Lung (tissue), 12 donors: Measurements from ENCODE around the gene GET3. TPM values are rescaled to one million over a fixed set of nuclear protein-coding genes. Genes with fewer than 3 reads are reported as not detected.
"Not testable (repeated sequence)": the region's sequence is repeated elsewhere in the genome, so short reads cannot be mapped to it uniquely, and the experiment has no call there.

Experiments
- ATAC-seq: fragments of 200-7000 bp; cut with Tn5 transposase; one replicate; pipeline ENCODE4 v1.9.1; 2020; ENCODE audit warnings: moderate number of reproducible peaks; ENCODE audit not compliant: insufficient read depth, low FRiP score
- DNase-seq, 3 donors: peaks; one replicate each; pipeline ENCODE4 v3.0.0-alpha.2; 2013 to 2017
- H3K27ac ChIP-seq, 2 donors: one replicate each; pipeline ENCODE4 v1.5.1; 2013; ENCODE audit warnings: mild to moderate bottlenecking in 2 of 2, moderate library complexity in 2 of 2, control low read depth in 1 of 2, inconsistent platforms in 1 of 2, low read depth in 1 of 2, low read length in 1 of 2
- H3K27me3 ChIP-seq, 3 donors: one replicate each; pipeline ENCODE4 v1.5.1; 2013; ENCODE audit warnings: low read length in 2 of 3; ENCODE audit not compliant: control insufficient read depth in 3 of 3, insufficient read depth in 3 of 3
- H3K36me3 ChIP-seq, 4 donors: one replicate each; pipeline ENCODE4 v1.5.1; 2013; ENCODE audit warnings: low read length in 4 of 4, mild to moderate bottlenecking in 1 of 4, moderate library complexity in 1 of 4; ENCODE audit not compliant: control insufficient read depth in 4 of 4, insufficient read depth in 4 of 4
- H3K4me1 ChIP-seq, 5 donors: one replicate each; pipeline ENCODE4 v1.5.1; 2013; ENCODE audit warnings: low read length in 5 of 5, mild to moderate bottlenecking in 2 of 5, moderate library complexity in 1 of 5; ENCODE audit not compliant: control insufficient read depth in 5 of 5, insufficient read depth in 5 of 5
- H3K4me3 ChIP-seq: one replicate; pipeline ENCODE4 v1.5.1; 2013; ENCODE audit warnings: mild to moderate bottlenecking, control low read depth, moderate library complexity
- H3K9ac ChIP-seq, 2 donors: one replicate each; pipeline ENCODE4 v1.5.1; 2013; ENCODE audit warnings: low read length in 2 of 2, control low read depth in 1 of 2; ENCODE audit not compliant: insufficient read depth in 1 of 2
- H3K9me3 ChIP-seq, 4 donors: one replicate each; pipeline ENCODE4 v1.5.1; 2013; ENCODE audit warnings: low read length in 3 of 4, mild to moderate bottlenecking in 1 of 4, moderate library complexity in 1 of 4; ENCODE audit not compliant: control insufficient read depth in 4 of 4, insufficient read depth in 3 of 4
- WGBS, 2 donors: extraction: QIAGEN DNeasy Blood & Tissue Kit; methylation state at CpG; one replicate each; pipeline ENCODE4 v1.1.7; 2013; 5-methylcytosine and 5-hydroxymethylcytosine counted together
- polyA plus RNA-seq, 2 donors: library from polyadenylated mRNA; stranded (reverse); fragments of 200-250 nt; gene quantifications; one replicate each; pipeline ENCODE4 v1.2.1, GENCODE V29; 2013
- total RNA-seq, 2 donors: library from RNA; depleted of rRNA in 1 of 2; stranded (reverse); fragments of >200 nt in 1 of 2; gene quantifications; one replicate each; pipeline ENCODE4 v1.2.1, GENCODE V29; 2014 to 2021
- TF ChIP-seq, protein P1 (sequence below): IDR thresholded peaks from 2 replicates; pipeline ENCODE4 v1.5.1; 2012; ENCODE audit warnings: mild to moderate bottlenecking; ENCODE audit errors: control extremely low read depth, extremely low read depth
- donor health status: control.
- donor health status: control.
- donor health status: Bipolar disorder and iron deficiency.
- donor health status: healthy.
- donor health status: DM: yes; HTN: yes; CAD: no.

Gene GET3
- total and polyA plus RNA-seq, 4 donors, result 33.4 to 112 (median 76.9) TPM

DNA sequence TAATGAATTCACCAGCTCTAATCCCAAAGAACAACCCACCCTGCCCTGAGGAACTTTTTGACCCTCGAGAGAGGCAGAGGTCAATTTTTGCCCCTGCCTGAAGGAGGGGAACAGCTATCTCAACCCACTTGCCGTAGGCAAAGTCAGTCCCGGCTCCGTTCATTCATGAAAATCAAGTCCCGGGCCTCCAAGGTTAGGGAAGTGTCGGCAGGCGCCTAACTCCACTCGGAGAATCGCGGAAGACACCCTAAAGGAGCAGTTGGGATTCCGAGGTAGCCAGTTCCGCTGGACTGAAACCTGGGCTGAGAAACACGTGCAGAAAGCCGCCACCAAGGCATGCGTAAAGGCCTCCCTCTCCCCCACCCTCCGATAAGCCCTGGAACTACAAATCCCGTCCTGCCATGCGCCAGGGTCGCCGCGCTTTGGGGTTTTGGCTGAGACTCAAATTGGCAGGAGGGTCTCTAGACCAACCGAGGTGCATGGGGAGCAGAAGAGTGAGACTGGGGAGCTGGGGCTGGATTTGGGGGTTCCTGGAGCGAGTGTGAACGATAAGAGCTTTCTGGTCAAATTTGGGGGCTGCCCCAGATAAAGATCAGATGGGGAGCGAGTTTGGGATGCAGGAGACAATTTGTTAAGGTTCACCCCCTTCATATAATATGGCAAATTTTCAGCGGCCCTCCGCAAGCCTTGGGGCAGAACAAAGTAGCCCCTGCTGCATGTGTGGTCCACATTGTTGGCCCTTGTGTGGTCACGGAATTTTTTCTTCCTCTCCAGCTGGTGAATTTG lies 13.5 kb upstream of the GET3 start, which contains the start of gene TNPO2:
TSS of gene TNPO2 (minus strand) at position 292 of the 786 bp plus-strand sequence. CDS start 2,955 bp downstream, outside the sequence.
- Histone ChIP-seq H3K27ac (peak within 1 kb of the TSS; percentile 37 to 82), H3K9me3 (no peaks in the 10 kb centered on the region), H3K36me3 (peaks cover 0 to 7% (median 5%) of the 10 kb centered on the region in 4 donors), H3K4me1 (peaks cover 0 to 25% (median 10%) of the 10 kb centered on the region in 5 donors), H3K27me3 (no peaks in the 10 kb centered on the region), H3K4me3 (peak within 1 kb of the TSS; percentile 35), H3K9ac (peak within 1 kb of the TSS; percentile 57 to 61)
- peak; percentile 28 for ATAC-seq
- DNase-seq, result peak; percentile 80 to 84 (median 82)
- WGBS, 2 donors, result 3 to 6% methylated on average over 28 of the region's 28 CpGs
- TF ChIP-seq, protein P1, sequence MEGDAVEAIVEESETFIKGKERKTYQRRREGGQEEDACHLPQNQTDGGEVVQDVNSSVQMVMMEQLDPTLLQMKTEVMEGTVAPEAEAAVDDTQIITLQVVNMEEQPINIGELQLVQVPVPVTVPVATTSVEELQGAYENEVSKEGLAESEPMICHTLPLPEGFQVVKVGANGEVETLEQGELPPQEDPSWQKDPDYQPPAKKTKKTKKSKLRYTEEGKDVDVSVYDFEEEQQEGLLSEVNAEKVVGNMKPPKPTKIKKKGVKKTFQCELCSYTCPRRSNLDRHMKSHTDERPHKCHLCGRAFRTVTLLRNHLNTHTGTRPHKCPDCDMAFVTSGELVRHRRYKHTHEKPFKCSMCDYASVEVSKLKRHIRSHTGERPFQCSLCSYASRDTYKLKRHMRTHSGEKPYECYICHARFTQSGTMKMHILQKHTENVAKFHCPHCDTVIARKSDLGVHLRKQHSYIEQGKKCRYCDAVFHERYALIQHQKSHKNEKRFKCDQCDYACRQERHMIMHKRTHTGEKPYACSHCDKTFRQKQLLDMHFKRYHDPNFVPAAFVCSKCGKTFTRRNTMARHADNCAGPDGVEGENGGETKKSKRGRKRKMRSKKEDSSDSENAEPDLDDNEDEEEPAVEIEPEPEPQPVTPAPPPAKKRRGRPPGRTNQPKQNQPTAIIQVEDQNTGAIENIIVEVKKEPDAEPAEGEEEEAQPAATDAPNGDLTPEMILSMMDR, result no peak

DNA sequence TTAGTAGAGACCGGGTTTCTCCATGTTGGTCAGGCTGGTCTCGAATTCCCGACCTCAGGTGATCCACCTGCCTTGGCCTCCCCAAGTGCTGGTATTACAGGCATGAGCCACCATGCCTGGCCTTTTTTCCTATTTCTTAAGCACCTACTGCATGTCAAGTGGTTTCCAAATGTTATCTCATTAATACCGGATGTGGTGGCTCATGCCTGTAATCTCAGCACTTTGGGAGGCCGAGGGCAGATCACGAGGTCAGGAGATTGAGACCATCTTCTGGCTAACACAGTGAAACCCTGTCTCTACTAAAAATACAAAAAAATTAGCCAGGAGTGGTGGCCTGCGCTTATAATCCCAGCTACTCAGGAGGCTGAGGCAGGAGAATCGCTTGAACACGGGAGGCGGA lies 11.7 kb upstream of the GET3 start:
- not testable (repeated sequence) for H3K9ac ChIP-seq, H3K4me3 ChIP-seq

DNA sequence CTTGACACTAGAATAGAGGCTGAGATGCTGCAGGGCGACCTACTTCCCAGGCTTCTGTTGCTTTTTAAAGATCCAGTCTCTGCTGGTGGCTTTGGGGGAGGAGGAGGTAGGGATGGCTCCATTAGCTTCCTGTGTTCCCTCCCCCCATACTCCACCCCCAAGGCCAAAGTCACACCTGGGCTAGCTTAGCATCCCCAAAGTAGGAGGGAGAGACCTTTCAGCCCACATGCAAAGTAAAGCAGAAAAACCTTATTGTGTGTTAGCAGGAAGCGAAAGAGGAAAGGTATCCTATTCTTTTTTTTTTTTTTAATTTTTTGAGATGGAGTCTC lies 10.3 kb upstream of the GET3 start:
- peaks cover 0 to 14% (median 5%) of the 10 kb centered on the region in 5 donors for H3K4me1 ChIP-seq
- DNase-seq (no peak), ATAC-seq (no peak)
- H3K36me3 ChIP-seq, result peaks cover 4 to 28% (median 16%) of the 10 kb centered on the region in 4 donors
- no peaks in the 10 kb centered on the region for H3K27me3 ChIP-seq
- no peak overlapping the region for H3K9ac ChIP-seq
- H3K9me3 ChIP-seq, result no peaks in the 10 kb centered on the region
- no peak overlapping the region for H3K27ac ChIP-seq
- 97 to 100% methylated on average over 2 of the region's 2 CpGs for WGBS, 2 donors
- H3K4me3 ChIP-seq, result no peak overlapping the region
- TF ChIP-seq, protein P1, result no peak

More for the DNA sequence above, 11.7 kb upstream of the GET3 start:
- peaks cover 3 to 19% (median 9%) of the 10 kb centered on the region in 4 donors for H3K36me3 ChIP-seq
- WGBS, 2 donors, result 95 to 98% methylated on average over 10 of the region's 10 CpGs
- peaks cover 0 to 17% (median 5%) of the 10 kb centered on the region in 5 donors for H3K4me1 ChIP-seq
- ATAC-seq, H3K27ac ChIP-seq, DNase-seq, H3K9me3 ChIP-seq, H3K27me3 ChIP-seq: not testable (repeated sequence)

DNA sequence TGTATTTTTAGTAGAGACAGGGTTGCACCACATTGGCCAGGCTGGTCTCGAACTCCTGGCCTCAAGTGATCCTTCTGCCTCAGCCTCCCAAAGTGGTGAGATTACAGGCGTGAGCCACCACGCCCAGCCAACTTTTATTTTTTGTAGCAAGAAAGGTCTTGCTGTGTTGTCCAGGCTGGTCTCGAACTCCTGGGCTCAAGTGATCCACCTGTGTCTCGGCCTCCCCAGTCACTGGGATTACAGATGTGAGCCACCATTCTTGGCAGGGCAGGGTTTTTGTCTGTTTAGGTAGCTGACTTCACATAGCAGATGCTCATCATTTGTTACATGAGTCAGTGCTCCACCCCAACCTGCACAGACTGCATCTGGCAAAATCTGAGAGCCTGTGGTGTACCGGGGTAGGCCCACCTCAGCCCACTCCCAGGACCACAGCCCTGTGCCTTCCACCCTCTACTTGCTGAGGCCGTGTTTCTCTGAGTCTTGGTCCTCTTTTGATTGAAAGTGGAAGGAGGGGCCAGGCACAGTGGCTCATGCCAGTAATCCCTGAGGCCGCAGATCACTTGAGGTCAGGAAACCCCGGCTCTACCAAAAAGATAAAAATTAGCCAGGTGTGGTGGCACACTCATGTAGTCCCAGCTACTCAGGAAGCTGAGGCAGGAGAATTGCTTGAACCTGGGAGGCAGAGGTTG lies 9.4 kb upstream of the GET3 start:
- H3K27me3 ChIP-seq, result no peaks in the 10 kb centered on the region
- TF ChIP-seq, protein P1, result no peak
- H3K4me3 ChIP-seq, result no peak overlapping the region
- no peak overlapping the region for H3K9ac ChIP-seq
- ATAC-seq (no peak), DNase-seq (no peak)
- no peaks in the 10 kb centered on the region for H3K9me3 ChIP-seq
- H3K27ac ChIP-seq, result no peak overlapping the region
- 97 to 98% methylated on average over 9 of the region's 9 CpGs for WGBS, 2 donors
- H3K4me1 ChIP-seq, result peaks cover 1 to 23% (median 9%) of the 10 kb centered on the region in 5 donors
- peaks cover 4 to 28% (median 22%) of the 10 kb centered on the region in 4 donors for H3K36me3 ChIP-seq
